ENCODE measurements around the gene RASSF3. TPM values are rescaled to one million over a fixed set of nuclear protein-coding genes. Genes with fewer than 3 reads are reported as not detected.
A peak's percentile ranks its signal among the peaks of the same experiment; 100 is the strongest.
"Not testable (repeated sequence)": the region's sequence is repeated elsewhere in the genome, so short reads cannot be mapped to it uniquely, and the experiment has no call there.

The RASSF3 gene
- total RNA-seq, 1 donor from 2014 or later = 130 TPM

DNA sequence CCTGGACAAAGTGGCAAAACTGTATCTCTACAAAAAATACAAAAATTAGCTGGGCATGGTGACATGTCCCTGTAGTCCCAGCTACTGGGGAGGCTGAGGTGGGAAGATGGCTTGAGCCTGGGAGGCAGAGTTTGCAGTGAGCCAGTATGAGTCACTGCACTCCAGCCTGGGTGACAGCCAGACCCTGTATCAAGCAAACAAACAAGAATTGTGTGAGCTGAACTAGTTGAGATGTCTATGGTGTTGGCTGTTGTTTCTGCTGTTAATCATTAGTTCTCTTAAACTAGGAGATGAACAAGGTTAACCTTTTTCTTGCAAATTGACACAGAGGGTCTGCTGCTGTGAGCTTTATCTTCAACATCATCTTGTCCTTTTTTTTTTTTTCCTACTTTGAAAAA, 23.6 kb downstream of the RASSF3 start:
- peak; percentile 83 for DNase-seq (ENCODE audit: low spot score)

DNA sequence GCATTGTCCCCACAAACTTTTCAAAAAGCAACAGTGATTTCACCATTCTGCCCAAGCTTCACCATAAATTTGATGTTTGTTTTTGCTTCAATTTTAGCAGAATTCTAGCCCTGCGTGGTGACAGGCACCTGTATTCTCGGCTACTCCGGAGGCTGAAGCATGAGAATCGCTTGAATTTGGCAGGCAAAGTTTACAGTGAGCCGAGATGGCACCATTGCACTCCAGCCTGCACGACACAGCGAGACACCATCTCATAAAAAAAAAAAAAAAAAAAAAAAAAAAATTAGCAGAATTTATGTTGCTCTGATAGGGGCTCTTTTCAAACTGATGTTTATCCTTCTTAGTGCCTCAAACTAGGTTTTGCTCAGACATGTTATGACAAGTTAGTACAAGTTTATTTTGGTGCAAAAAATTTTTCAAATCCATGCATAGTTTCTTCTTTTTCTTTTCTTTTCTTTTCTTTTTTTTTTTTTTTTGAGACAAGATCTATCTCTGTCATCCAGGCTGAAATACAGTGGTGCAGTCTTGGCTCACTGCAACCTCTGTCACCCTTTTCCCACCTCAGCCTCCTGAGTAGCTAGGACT, 24.3 kb downstream of the RASSF3 start:
- DNase-seq (ENCODE audit: low spot score) = no peak

DNA sequence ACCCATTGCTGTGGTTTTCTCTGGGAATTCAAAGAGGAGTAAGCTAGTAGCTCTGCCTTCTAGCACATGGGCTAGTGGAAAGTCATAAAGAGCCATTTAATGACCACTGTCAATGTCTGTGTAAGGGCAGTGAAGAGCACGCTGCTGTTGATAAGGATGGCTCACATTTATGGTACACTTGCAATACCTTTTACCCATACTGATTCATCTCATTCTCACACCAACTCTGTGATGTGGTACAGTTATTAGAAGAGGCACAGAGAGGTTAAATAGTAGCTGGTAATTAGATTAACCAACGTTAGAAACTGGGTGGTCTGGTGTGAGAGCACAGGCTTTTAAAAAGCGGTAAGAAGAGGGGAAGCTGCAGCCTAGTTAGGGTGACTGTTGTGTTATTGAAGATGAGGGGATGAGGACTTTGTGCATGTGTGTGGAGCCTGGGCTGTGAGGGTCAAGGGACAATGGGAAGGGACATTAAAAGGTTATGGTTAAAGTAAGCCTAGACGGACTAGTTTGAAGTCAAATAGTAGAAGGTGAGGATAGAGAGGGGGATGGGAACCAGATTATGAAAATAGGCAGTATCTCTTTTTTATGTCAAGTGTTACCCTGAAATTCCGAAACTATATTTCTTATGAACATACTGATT, 25.2 kb downstream of the RASSF3 start:
- no peak for DNase-seq (ENCODE audit: low spot score)

DNA sequence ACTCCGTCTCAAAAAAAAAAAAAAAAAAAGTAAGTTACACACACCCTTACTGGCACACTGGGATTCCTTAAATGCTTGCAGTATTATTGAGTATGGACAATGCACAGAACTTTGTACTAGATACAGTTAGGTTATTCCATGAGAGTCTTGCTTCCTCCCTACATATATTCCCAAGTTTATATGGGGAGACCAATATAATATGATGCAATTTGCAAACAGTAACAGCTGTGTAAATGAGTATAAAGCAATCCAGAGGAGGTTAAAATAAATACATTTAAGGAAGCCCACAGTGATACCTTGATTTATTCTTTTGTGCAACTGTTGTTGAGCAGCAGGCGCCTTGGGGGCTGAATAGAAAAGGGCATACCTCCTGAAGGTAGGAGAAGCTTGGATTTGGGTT, 26.6 kb downstream of the RASSF3 start:
- no peak for DNase-seq (ENCODE audit: low spot score)

DNA sequence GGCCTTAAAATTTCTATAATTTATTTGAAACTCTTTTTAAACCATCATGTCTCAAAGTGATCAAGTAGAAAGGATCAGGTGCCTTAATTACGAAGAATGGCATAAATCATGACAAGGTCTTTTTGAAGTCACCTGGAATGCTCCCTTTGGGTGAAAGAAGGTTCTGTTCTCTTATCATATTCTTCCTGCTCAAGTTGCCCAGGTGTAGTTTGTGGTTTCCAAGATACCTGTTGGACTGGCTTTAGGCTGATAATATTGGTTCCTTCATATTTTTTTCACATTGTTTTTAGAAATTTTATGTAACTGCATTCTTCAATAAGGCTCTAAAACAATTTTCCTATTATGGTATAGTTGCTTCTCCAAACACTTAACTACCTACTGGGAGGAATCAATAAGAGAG, 29.2 kb downstream of the RASSF3 start:
- no peak for DNase-seq (ENCODE audit: low spot score)

DNA sequence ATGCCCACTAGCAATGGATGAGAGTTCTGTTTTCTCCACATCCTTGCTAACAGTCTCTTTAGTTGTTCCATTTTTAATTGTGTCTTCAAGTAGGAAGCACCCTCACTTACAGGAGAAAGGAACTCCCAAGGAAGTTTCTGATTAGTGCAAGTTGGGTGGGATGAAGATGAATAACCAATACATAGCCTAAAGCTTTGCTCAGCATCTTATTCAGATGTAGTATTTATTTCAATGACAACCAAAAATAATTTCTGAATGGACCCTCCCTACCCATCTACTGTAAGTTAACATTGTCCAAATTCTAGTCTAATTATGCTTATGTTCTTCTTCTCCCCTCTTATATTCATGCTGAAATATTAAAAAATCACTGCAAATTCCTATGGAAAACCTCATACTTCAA, 36.0 kb downstream of the RASSF3 start:
- DNase-seq (ENCODE audit: low spot score) = no peak

DNA sequence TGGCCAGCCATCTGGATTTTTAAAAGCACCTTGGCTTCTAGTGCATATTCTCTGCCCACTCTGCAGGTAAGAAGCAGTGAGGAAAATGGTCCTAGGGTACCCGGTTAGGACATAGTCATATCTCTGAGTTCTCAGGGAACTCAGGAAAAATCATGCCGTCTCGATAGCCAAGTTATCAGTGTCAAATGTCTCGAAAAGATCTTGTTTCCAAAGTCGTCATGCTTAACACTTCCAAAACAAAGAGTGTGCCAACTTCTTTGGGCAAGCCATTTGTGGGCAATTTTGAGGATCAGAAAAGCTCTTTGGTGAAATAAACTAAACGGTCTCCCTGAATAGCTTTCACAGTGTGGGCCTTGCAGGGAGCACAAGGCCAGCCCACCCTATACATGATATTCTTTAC, 39.2 kb downstream of the RASSF3 start:
- no peak for DNase-seq (ENCODE audit: low spot score)

DNA sequence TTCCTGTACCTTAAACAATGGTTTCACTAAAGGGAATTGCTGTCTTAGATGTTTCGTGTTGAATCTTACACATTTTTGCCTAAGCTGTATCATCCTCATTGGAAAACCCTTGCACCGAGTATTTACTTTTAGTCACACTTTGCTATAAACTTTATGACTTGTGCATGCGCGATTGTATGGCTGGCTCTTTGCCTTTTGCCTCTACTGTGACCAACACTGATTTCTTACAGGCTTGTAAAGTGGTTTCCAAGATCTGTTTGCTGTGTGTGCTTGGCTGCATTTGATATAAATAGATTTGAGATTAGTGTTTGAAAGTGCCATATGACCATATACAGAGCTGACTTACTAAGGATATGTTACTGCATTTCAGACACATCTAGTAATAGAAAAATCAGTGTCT, 40.5 kb downstream of the RASSF3 start:
- DNase-seq (ENCODE audit: low spot score) = no peak

DNA sequence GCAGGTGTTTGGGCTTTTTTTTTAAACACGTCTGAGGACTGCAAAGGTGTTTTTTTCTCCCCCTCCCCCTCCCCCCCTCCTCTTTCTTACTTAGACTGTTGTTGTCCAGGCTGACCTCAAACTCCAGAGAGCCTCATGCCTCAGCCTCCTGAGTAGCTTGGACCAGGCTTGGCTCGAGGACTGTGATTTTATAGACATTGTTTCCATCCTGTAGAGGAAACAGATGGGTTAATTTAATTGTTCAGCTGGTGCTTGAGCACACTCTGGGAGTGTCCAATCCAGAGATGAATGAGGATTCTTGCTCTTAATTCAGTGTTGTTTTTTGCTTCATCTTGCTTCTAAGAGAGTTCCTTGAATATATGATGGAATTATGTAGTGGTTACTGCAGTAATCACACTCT, 42.1 kb downstream of the RASSF3 start:
- DNase-seq (ENCODE audit: low spot score) = no peak

DNA sequence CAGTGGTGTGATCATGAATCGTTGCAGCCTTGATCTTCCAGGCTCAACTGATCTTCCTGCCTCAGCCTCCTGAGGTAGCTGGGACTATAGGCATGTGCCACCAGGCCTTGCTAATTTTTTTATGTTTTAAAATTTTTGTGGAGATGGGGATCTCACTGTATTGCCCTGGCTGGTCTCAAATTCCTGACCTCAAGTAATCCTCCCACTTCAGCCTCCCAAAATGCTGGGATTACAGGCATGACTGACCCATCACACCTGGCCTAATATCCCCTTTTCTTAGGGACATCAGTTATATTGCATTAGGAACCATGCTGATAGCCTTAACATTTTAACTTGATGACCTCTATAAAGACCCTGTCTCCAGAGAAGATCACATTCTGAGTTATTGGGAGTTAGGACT, 42.8 kb downstream of the RASSF3 start:
- DNase-seq (ENCODE audit: low spot score) = no peak

DNA sequence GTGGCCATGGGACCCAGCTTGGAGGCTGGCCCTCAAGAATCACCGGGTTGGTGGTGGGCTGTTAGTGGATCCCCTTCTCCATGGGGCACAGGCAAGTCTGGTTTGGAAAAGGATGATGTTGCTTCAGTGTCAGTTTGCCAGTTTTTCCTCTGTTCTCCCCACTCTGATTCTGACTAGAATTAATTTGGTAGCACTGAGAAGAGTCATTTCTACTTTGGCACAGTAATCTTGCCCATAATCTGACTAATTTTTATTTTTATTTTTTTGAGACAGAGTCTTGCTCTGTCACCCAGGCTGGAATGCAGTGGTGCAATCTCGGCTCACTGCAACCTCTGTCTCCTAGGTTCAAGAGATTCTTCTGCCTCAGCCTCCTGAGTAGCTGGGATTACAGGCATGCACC, 43.6 kb downstream of the RASSF3 start:
- not testable (repeated sequence) for DNase-seq (ENCODE audit: low spot score)

DNA sequence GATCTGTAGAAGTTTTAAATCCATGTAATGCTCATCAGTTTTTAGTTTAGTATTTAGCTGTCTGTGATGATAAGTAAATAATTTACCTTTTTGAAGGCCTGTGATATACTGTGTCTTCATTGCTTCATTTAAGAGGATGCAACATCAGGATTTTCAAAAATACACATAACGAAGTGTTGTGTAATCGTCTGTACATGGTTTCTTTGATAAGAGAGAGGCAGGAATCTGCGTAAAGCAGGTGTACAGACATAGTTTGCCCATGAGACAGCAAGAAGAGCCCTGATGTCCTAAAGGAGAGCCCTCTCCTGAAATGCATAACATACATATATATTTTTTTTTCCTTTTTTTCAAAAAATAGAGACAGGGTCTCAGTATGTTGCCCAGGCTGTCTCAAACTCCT, 44.8 kb downstream of the RASSF3 start:
- no peak for DNase-seq (ENCODE audit: low spot score)

DNA sequence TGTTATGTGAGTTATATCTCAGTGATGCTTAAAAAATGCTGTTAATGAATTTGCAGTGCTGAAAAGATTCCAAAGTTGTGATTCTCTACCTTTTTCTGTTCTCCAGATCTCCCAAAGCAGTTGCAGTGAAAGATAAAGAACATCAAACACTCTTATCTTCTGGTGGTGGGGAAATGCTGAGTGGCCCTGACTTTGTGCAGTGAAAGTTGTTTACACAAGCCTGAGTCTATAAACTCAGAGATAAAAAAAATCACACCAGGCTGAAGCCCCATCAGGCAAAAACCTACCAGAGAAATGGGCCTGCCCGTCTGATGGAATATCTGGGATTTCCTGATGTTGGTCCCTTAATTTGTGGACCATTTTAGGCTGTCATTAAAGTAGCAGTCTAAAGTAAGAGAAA, 46.1 kb downstream of the RASSF3 start:
- no peak for DNase-seq (ENCODE audit: low spot score)

DNA sequence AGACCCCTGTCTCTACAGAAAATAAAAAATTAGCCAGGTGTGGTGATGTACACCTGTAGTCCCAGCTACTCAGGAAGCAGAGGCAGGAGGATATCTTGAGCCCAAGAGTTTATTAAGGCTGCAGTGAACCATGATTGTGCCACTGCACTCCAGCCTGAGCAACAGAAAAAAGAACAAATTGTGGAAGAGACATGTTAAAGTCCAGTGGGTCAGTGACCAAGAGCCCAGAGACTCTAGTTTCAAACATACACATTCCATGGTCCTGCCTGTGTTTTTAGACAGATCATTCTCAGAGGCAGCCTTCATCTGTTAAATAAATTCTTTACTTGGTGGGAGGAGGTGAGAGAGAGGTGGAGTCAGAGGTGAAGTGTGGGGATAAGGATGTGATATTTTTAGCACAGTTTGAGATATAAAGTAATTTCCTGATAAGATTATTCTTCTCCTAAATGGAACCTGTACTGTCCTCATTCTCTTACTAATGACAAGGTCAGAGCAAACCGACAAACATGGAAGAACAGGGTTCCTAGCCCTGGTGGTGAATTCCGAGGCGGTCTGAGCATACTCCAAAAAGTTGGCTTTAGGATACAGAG, 48.7 kb downstream of the RASSF3 start:
- DNase-seq (ENCODE audit: low spot score) = no peak

DNA sequence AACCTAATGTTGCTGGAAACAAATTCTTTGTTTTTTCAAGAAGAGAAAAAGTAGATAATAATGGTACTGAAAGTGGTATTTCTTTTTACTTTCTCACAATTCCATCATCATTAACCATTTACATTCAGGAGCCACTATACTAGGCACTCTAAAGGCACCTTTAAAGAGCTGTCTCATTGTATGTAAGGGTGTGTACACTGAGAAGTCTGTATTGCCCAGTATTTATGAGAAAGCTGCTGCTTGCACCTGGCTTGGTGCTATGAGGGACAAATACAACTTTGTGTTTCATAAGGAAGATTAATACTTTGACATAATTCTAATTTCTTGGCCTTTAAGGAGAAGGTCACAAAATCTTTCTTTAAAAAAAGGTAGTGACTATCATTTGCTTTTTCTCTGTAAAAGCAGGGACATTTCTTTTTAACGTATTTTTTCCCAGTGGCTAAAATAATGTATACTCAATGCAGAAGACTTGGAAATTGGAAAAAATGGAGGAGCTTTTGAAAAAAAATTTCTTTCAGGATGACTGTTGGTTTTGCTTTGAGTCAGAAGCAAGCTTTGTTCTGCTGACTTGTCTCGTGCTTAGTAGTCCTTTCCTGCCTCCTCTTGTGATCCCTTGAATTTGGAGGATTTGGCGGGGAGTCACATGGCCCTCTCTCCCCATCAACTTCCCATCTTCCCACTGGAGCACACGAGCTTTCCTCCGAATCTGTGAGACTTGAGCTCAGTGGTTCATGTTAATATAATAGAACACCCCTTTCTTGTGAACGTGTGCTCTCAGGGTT, 50.1 kb downstream of the RASSF3 start:
- DNase-seq (ENCODE audit: low spot score) = no peak

DNA sequence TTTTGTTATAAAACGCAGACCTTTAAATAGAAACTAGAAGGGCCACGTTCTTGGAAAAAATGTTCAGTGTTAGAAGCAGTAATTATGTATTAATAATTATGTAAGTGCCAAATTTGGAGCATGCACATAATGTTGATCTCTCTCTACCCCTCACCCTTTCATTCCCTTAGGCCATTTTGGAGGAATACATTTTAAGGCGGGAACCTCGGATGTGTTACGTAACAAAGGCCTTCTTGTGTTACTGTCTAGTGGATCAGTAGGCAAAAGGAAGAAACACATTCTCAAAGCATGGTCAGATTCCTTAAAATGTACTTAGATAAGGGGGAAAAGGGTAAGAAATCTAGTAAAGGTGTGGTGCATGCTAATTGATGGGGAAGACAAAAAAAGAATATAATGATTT, 52.7 kb downstream of the RASSF3 start:
- DNase-seq (ENCODE audit: low spot score) = no peak

DNA sequence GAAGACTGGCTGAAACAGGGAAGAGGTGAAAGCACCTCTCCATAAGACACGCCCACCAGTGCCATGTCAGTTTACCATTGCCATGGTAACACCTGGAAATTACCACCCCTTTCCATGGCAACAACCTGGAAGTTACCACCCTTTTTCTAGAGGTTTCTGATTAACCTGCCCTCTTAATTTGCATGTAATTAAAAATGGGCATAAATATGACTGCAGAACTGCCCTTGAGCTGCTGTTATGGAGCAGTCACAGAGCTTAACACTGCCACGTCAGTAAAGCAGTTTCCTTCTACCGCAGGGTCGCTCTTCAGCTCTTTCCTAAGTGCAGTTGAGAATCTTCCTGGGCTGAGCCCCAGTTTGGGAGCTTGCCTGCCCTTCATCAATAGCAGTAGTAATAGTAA, 55.2 kb downstream of the RASSF3 start:
- no peak for DNase-seq (ENCODE audit: low spot score)

DNA sequence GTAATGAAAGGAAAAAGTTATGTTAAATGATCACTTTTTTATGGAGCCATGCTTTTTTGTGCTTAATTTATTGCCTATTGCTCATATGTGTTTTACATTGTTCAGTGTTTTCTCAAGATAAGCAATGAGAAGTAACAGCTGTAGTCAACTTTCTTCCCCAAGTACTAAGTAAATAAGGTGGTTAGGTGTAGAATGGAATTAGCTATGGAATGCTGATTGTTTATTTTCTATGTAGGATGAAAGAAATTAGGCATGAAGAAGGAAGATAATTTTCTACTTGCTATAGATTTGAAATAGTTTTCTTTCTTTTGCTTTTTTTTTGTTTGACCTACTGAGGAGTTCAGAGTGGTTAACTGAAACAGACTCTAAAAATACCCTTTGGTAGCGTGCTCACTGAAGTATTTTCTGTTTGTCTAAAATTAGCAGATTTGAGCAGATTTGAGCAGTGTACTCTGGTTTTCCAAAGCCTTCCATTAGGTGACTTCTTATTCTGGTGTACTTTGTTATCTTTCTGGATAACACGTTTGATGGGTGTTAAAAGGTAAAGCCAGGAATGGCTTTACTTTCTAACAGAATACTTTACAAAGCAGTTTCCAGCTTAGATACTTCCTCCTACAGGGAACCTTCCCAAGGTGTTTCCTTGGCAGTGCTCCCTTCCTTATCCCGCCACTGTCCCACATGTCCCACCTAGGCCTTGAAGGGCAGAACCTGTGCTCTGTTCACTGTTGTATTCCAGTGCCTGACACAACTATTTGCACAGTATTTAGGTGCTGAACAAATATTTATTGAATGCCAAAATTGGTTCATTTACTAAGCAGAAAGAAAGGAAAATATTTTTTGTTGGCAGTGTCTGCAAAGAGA, 56.0 kb downstream of the RASSF3 start:
- no peak for DNase-seq (ENCODE audit: low spot score)

DNA sequence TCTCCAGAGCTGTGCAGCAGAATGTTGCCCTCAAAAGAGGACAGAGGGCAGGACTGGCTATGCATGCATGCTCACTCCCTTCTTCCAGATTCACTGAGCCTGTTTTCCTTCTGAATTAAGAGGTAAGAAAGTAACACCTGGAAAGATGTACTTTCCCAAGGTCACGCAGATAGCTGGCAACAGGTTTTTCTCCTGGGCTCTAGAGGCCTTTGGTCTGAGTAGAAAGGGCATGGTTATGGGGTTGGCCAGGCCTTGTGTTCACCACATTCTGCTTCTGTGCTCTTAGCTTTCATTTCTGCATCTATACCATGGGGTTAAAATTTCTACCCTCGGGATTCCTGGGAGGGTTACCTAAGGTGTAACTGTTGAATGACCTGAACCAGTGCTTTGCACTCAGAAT, 57.5 kb downstream of the RASSF3 start:
- no peak for DNase-seq (ENCODE audit: low spot score)

DNA sequence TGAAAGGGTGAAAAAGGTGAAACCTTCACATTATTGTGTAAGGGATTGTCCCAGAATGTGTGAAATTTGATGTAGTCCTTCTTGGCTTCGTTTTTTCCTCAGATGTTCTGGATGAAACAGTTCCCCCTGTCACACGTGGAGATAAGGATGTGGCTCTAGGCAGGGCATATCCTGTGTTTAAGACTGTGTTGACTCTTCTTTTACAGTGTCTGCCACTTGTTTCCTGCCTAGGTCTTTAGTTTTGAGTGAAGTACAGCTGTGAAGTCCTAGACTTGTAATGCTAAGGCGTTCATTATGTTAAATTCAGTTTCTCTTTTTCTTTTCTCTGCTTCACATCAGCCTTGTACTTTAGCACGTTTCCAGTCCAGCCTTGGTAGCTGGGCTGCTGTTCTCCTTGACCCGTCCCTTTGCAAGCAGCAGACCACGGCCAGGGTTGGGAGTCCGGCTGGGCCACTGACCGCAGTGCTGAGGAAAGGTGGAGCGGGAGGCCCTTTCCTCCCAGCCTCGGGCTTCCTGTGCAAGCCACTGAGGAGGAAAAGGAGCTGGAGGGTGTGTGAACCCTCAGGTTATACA, 59.1 kb downstream of the RASSF3 start:
- no peak for DNase-seq (ENCODE audit: low spot score)

DNA sequence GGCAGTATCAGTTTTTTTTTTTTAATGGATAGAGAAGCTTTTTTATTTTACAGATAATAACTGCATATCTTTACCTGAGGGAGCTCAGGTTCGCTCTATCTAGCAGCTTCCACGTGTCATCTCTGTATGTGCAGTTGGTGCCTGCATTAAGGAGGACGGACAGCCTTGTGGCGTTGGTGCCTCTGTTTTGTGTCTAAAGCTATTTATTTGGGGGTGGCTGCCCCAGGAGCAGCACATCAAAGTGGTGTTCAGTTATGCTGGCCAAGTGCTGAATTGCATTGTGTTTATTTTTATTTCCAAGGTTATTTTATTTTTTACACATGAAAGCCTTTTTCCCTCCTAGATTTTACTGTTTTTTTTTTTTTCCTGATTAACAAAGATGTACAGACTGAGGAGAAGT, 59.7 kb downstream of the RASSF3 start:
- DNase-seq (ENCODE audit: low spot score) = no peak

Data from mucosa of gallbladder (tissue), 1 donor.